COLO829 (cell line): ENCODE results near the gene PDE4D.
"Not testable (repeated sequence)": the region's sequence is repeated elsewhere in the genome, so short reads cannot be mapped to it uniquely, and the experiment has no call there.

Experiments used
- DNase-seq: peaks from one replicate; pipeline ENCODE4 v3.0.0; 2012; ENCODE audit warnings: low spot score

PDE4D gene

DNA sequence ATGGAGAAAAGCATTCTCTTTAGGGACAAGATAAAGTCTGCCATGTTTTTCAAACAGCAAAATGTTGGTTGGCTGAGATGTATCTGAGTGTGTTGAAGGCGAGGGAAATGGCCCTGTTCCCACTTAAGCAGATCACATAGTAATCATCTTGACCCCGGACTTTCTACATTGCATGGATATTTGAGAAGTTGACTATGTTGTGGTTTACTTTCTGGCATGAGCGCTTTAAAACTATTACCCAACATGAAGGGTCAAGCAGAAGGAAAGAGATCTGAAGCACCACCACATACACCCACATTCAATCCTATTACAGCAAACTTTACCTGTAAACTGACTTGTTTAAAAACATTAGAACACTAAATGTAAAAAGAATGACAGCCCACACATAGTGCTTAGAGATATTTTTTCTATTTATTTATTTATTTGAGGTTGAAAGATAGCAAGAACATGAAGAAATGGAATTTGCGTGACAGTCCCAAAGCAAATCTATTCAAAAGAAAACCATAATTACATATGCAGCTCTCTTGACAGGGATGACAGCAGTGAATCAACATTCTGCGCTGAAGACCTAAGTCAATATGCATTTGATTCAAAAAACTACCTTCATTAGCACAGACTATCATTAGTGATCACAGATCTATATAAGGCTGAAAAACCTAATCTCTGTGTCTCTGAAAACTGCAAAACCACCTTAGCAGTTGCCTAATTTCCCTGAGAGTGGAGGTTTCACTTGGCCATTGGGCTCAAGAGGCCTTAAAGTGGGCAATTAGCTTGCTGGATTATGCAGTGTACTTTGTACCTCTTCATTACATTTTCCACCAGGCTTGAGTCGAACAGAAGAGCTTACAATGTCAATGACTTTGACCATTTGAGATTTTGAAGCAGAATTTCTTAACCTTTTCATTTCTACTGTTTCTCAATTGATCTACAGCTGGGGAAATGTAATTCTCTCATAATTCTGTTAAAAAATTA is 195.0 kb downstream of the PDE4D start:
- no peak for DNase-seq

DNA sequence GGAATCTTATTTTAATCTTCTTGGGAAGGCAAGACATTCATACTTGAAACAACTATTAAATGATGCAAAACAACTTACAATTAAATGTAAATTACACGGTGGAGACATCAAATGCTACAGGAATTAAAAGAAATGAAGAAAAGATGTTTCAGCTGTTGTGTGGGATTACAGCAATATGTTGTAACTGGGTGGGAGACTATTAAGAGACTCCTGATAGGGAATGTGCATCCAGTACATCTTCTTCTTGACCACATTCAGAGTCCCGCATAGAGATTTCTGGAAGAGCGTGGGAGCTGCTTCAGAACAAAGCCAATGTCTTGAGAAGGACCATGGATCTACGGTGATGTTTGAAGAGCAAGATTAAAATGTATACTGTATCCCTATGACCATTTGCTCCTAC is 199.1 kb downstream of the PDE4D start:
- DNase-seq, result no peak

DNA sequence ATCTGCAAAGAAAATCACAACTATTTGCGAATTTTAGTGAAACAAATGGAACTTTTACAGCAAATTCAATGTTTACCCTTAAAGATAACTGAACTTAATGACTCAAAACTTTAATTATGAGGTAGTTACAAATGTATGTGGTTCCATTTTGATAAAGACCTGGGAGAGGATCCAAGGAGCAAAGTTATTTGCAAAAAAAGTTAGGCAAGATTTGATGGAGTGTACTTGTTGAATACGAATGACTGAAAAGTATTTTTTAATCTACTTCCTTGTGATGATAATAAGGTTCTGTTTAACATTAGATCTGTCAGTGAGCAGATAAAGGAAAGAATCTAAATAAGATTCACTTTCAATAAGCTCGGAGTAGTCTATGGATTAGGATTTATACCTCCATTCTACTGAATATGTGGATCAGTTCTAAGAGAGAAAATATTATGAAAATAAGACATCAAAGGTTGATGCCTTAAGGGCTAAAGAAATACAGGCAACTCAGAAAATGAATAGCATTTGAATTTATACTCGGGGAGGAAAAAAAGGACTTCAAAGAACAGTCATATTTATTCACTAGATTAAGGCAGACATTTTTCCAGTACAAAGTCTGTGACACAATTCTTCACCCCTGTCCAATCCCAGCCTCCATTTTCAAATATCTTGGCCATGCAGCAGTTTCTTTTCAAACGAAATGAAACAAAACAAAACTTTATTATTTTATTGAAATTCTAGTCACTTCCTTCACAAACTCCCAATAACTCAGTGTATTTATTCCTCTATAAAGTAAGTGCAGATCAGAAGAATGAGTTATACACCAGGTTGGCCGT is 199.8 kb downstream of the PDE4D start:
- DNase-seq, result no peak

DNA sequence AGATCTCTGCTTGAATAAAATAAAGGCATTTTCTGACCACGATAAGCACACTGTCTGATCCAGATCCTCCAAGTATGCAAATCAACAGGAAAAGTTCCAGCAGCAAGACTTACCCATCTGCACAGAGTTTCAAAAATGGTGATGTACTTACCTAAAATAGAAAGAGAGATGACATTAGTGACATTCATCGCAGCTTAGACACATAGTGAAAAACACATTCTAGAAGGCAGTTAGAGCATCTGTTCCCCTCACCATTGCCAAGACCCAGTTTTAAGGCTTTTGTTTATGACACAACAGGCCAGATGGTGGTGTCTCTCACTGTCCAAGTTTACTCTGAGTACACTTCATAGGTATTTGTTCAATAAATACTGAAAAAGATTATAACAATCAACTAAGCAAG is 207.7 kb downstream of the PDE4D start:
- no peak for DNase-seq

DNA sequence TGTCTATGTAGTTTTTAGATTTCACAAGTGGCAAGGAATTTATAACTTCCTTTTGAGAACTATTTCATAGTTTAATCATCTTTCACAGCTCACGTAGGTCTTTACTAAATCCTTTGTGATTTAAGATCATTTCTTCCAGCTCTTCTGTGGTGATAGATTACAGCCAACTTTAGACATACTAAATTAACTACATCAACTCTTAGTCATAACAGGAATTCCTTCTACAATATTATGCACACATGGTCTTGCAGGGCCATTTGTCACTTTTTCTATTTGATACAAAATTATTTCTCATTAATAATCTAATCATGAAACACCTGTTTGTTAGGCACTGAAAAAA is 208.4 kb downstream of the PDE4D start:
- DNase-seq, result no peak

DNA sequence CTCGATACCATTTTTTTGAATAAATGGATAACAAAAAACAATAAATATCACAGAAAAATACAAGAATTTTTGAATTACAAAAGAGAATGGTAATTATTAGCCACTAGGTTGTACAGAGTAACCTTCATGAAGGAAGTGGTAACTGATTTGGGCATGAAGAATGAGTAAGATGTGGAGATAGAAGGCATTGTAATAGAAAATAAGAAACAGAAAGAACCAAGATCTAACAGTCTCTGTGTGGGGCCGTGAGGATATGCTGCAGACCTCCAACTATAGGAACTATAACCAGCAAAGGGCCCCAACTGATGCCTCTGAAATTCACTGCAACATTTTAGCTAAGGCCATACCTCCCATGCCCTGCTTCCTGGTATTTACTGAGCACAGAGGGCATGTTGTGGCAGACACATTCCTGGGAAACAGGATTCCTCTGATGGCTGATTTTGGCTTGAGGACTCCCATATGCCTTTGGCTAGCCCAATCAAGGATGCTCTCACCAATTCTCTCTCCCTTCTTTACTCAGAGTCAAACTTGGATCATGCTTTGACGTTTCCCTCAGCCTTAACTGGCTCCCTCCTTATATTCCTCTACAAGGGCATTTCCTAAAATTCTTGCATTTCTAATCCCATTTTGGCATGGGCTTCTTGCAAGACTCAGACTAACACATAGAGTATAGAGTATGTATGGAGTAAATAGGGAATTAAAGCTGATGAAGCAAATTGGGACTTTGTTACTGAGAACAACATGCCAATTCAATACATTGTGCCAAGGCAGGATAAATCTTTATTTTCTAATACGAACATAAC is 208.9 kb downstream of the PDE4D start:
- no peak for DNase-seq

DNA sequence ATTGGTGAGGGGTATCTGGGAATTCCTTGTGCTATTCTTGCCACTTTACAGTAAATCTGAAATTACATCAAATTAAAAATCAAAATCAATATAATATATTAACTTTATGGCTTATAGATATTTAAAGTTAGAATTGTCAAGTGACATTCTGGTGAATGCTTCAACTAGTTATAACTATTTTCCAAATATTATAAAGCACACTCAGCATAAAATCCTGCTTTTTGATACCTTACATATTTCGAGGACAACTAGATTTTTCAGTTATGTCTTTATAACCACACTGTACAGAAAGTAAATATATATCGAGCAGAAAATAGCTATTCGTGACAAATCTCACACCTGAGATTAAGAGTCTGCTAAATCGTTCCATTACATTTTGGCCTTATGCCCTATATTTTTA is 210.2 kb downstream of the PDE4D start:
- no peak for DNase-seq

DNA sequence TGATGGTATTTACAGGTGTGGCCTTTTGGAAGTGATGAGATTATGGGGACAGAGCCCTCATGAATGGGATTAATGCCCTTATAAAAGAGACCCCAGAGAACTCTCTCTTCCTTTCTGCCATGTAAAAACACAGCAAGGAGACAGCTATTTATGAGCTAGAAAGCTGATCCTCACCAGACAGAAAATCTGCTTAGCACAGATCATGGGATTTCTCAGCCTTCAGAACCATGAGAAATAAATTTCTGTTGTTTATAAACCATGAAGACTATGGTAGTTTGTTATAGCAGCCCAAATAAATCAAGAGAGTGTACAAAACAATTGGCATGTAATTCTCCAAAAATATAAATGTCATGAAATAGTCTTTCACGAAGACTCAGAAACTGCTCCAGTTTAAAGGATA is 211.0 kb downstream of the PDE4D start:
- no peak for DNase-seq

DNA sequence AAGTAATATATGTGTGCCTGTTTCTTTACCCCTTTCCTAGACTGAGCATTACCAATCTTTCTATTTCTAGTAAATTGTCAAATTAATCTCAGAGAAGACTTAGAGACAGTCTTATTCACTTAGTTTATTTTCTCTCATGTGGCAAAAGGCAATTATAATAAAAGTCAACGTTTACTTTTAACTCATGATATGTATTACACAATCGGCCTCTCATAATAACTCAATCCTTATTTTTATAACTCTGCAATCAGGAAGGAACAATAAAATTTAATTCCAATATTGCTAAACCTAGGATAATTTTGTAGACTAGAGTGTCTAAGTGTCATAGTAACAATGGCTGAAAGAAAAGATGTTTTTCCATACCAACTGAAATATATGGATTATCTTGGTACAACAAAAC is 214.6 kb downstream of the PDE4D start:
- no peak for DNase-seq

DNA sequence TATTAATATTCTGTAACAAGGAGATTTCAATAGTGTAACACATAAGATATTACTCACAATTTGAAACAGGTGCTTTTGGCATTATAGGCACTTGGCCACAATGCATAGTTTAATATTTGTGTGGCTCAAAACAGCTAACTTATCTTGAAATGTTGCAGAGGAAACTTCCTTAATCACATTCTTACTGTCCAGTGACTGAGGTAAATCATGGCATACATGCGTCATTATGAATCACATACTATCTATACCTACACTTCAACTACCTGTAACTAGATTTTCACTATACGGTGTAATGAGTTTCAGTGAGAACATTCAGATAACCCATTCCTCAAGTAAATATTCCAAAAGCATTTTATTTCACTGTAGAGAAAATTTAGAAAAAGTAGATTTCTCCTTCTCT is 218.8 kb downstream of the PDE4D start:
- DNase-seq, result no peak

DNA sequence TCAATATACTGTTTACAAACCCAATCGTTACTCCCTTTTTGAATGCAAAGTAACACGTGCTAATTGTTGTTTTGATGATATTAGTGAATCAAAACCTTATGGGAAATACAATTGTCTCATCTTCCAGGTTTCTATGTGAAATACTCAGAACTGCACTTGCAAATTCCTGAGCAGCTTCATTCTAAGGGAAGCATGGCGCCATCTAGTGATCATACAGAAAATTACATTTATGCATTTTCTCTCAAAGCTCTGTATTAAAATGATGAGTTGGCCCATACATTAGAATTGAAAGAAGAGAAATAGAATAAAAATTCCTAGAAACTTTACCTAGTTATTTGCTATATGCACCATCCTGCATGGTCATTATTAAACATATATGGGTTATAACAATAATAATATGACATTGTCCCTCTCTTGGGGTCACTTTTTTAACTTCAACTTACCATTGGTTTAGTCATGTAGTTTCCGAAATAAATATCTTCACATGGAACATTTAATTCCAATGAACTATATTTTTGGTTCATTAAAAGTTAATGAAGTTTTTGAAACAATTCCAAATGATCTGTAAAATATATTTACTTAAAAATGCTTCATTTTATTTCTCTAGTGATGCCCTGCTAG is 220.0 kb downstream of the PDE4D start:
- DNase-seq, result no peak

DNA sequence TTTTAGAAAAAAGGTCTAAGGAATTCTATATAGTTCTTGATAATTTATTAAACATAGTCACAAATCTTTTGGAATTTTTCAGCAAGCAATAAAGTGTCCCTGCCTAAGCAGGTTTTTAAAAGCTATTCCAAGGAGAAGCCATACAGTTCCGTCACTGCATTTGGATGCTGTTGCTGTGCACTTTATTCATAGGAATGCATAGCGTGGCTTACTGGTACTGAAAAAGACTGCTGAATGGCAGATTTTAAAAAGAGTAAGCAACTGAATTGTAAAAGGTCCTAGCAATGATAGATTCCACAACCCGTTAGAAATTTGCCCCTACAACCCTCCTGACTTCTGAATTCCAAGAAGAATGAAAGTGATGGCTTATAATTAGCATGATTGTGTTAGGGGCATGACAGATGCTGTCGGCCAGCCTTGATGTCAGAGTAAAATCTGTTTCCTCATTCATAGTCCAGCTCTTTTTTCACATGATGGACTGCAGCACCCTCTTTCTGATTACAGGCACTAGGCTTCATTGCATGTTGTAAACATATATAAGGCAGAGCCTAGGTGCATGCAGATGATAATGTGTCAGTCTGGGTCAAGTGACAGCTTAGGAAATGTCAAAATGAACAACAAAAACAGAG is 227.0 kb downstream of the PDE4D start:
- DNase-seq, result no peak

DNA sequence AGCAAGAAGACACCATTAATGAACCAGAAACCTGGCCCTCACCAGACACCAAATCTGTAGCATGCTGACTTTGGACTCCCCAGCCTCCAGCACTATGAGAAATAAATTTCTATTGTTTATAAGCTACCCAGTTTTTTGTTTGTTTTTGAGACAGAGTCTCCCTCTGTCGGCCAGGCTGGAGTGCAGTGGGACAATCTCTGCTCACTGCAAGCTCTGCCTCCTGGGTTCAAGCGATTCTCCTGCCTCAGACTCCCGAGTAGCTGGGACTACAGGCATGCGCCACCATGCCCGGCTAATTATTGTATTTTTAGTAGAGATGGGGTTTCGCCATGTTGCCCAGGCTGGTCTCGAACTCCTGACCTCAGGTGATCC is 227.7 kb downstream of the PDE4D start:
- DNase-seq, result not testable (repeated sequence)

DNA sequence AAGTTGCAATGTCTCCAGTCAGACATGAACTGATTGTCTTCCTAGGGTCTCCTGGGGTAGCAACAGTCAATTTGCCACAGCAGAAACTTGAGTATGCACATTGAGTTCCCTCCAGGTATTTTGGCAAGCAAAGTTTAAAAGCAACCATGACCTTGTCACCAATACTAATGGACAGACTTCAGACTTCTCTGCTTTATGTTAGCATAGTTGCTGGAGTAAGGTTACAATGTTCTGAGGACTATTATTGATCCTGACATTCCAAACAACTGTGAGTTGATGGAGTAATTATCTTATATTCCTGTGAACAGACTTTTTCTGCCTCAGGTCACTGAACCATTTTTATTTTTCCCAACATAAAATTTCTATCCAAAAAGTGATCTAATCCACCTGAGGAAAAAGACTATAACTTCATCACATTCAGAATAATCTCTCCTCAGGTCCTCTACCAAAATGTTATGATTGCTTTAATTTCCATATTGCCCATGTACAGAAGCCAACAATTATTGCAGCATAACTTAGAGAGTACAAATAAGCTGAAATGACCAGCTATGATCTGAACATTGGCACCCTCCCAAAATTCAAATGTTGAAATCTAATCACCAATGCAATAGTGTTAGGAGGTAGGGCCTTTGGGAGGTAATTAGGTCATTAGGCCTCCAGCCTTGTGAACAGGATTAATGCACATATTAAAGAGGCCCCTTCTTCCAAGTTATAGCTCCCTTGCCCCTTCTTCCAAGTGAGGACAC is 228.3 kb downstream of the PDE4D start:
- no peak for DNase-seq

DNA sequence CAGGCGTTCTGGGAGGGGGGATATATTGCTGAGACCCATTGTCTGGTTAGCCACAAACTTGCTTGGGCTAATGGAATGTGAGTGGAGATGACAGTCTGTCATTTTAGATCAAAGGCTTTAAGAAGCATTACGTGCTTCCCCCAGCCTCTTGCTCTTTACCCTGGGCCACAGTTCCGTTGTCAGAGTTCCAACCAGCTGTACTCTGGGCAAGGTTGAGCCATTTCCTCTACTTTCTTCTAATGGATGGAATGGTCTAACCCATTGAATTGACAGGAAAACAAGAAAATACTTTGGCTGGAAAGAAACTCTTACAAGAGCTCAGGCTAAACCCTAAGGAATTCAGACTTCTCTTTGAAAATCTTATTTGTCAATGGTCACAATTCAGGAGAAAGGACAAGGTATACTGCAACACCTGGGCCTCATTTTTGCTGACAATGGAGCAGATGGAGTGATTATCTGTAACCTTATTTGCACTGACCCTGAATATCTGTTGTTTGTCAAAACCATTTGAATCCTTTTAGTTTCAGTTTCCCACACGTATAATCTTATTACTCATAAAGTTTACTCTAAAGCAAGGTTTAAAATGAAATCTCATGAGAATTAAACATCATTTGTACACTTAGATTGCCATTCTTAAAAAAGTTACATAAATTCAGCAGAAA is 231.4 kb downstream of the PDE4D start:
- DNase-seq, result no peak

DNA sequence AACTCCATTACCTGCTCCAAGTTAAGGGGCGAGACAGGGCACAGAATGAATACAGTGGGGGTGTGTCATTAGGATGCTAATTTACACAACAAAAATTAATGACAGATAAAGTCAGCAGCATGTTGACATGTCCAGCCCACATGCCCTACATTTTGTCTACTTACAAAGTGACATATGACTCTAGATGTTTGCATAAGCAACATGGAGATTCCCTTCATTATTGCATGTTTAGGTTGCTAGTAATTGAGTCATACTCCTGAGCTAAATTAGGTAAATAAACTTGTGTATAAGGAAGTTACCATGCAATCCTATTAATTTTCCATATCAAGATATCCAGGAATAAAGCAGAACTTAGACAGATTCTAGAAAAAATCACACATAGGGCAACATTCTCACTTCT is 232.2 kb downstream of the PDE4D start:
- no peak for DNase-seq

DNA sequence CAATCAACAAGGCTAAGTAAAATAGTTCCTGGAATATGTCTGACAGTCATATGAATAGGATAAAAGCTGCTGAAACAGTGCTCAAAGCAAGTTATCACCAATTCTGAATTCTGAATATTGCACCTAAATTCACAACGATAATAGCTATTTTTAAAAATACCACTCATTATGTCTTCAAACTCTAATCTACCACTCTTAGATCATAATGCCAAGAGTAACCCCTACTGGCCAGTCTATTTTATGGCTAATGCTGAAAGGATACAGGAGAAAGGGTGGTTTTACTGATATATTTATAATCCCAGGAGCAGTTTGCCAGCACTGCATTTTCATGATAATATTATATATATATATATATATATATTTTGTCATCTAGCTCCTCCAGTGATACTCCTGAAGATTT is 232.8 kb downstream of the PDE4D start:
- DNase-seq, result no peak

DNA sequence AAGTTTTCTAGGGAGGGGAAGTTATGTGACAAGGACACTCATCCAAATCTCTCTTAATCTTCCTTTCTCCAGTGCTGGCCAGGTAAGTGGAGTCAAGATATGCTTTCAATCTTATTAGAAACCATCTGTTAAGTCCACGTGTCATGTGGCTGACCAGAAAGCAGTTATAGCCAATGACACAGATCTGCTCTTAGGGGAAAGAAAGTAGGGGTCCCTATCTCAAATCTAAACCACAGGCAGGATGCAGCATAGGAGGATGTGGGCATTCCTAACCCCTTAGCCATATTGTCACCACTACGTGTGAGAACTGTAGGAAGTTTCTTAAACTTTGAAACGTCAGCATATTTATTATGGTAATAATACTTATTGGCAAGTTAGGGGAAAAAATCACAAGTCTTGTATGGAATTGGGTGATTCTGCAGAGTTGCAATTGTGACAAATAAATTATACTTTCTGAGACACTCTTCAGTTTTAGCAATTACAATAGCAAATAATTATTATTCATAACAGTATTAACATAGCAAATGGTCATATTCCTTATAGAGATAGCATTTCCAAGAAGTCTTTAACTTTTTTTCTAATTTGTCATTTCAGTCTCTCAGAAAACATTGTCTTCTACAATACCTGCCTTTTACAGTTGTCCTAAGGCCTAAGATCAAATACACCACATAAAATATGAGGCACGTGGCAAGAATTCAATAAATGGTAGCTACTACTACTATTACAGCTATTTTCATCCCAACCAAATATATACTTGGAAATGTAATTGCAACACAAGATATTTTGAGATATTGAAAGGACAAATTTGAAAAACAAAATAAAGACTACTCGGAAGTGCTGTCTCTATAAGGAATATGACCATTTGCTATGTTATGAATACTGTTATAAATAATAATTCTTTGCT is 236.9 kb downstream of the PDE4D start:
- DNase-seq, result no peak

DNA sequence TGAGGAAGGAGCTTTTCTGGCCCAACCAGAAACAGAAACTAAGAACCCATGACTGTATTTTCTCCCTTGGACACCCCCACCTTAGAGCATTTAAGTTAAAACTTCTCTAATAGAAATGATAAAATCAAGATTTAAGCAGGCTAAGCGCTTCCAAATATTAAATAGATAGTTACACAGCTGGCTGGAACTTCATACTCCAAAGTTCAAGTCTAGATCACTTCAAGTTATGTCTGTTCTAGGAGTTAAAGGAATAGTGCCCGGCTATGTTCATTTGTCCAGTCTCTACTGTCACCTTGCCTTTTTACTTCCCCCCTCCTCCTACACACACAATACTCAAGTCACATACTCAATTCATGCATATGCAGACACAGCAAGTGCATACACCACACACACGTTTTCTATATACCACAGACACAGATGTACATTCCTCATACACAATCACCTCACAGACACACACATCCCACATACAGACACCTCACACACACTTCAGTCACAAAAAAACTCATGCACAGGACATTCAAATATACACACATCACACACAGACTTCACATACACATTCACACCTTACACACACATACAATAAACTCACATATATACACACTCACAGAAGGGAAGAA is 237.7 kb downstream of the PDE4D start:
- no peak for DNase-seq
